Hepatocyte (in vitro differentiated cells): ENCODE data around the gene SLC9B1.

Experiments used
- CTCF ChIP-seq: fragments of 200-600 bp; sonication (generic); IDR thresholded peaks from 2 replicates; pipeline ENCODE4 v1.5.1; 2016; ENCODE audit warnings: antibody characterized with exemption, mild to moderate bottlenecking; ENCODE audit not compliant: poor library complexity
- EZH2 ChIP-seq: fragments of 200-600 bp; sonication (generic); IDR thresholded peaks from 2 replicates; pipeline ENCODE4 v1.6.1; 2016; ENCODE audit warnings: antibody characterized with exemption, mild to moderate bottlenecking, borderline replicate concordance
- EZH2phosphoT487 ChIP-seq: fragments of 200-600 bp; sonication (generic); IDR thresholded peaks from one replicate; pipeline ENCODE4 v1.6.1; 2018; ENCODE audit warnings: antibody characterized with exemption, mild to moderate bottlenecking, low read depth, moderate library complexity; ENCODE audit not compliant: unreplicated experiment, severe bottlenecking

DNA sequence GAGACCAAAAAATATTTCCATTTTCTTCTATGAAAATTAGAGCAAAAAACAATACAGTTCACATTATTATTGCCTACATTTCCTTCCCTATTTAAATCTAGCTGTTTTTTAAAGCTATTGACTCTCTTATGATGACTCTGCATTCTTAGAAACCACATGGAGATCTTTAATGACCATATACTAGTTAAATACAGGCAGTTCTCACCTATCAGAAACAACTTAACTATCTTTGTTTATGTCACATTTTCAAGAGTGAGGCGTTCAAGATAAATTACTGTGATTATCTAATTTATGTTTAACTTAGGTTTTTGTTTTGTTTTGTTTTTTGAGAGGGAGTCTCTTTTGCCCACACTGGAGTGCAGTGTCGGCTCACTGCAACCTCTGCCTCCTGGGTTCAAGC is 147.7 kb downstream of the SLC9B1 start:
- TF ChIP-seq EZH2phosphoT487, result no peak
- TF ChIP-seq CTCF, result no peak
- no peak for TF ChIP-seq EZH2
